IMR-90 (cell line): ENCODE results near the gene RBM39. TPM values are rescaled to one million over a fixed set of nuclear protein-coding genes. Genes with fewer than 3 reads are reported as not detected.

Experiments
- ATAC-seq: fragments of 200-7000 bp; cut with Tn5 transposase; 2 replicates; pipeline ENCODE4 v1.9.1; 2020; ENCODE audit warnings: low read depth, mild to moderate bottlenecking, moderate library complexity
- BruUV-seq: library from RNA; stranded (reverse); fragments of 400-500 nt; replicated peaks from 2 replicates; lab custom pipeline; 2021; lab: Mats Ljungman, UMichigan
- CTCF ChIA-PET: fragments of 300-600 bp; formaldehyde crosslinking; extraction: SDS; loops from one replicate; lab custom pipeline; 2021; ENCODE audit warnings: antibody characterized with exemption; lab: Yijun Ruan, JAX
- POLR2A ChIA-PET: fragments of 300-600 bp; sonication (Branson Sonifier 250); formaldehyde crosslinking; loops from one replicate; lab custom pipeline; 2022; ENCODE audit warnings: antibody characterized with exemption; ENCODE audit not compliant: unreplicated experiment; lab: Charles Lee
- DNase-seq: peaks from one replicate; pipeline ENCODE4 v3.0.0; 2013
- H2AFZ ChIP-seq: replicated peaks from 2 replicates; pipeline ENCODE3; 2013; ENCODE audit warnings: low read length, mild to moderate bottlenecking; ENCODE audit not compliant: poor library complexity
- H2AK5ac ChIP-seq: 2 replicates; pipeline ENCODE4 v1.6.1; 2013; ENCODE audit warnings: low read depth, low read length, inconsistent platforms
- H2AK9ac ChIP-seq: replicated peaks from 2 replicates; pipeline ENCODE3; 2013; ENCODE audit warnings: mild to moderate bottlenecking, low read depth, low read length, moderate library complexity; ENCODE audit not compliant: poor library complexity
- H2BK120ac ChIP-seq: 2 replicates; pipeline ENCODE4 v1.6.1; 2013; ENCODE audit warnings: low read depth, low read length, inconsistent platforms
- H2BK15ac ChIP-seq: 3 replicates; pipeline ENCODE4 v1.6.1; 2013; ENCODE audit warnings: low read depth, low read length, inconsistent platforms
- H2BK20ac ChIP-seq: 2 replicates; pipeline ENCODE4 v1.6.1; 2013; ENCODE audit warnings: low read depth, mild to moderate bottlenecking, inconsistent platforms, low read length, moderate library complexity
- H2BK5ac ChIP-seq: 2 replicates; pipeline ENCODE4 v1.6.1; 2013; ENCODE audit warnings: mild to moderate bottlenecking, low read depth, low read length, inconsistent platforms; ENCODE audit not compliant: poor library complexity, severe bottlenecking
- H3K14ac ChIP-seq: replicated peaks from 2 replicates; pipeline ENCODE4 v1.6.1; 2013; ENCODE audit warnings: low read depth, low read length, inconsistent platforms
- H3K18ac ChIP-seq: 2 replicates; pipeline ENCODE4 v1.6.1; 2013; ENCODE audit warnings: low read depth, low read length, control low read depth
- H3K23ac ChIP-seq: 2 replicates; pipeline ENCODE4 v1.6.1; 2013; ENCODE audit warnings: low read depth, low read length, inconsistent platforms
- H3K27ac ChIP-seq: 2 replicates; pipeline ENCODE4 v1.5.1; 2013; ENCODE audit warnings: mild to moderate bottlenecking, control low read depth, low read length; ENCODE audit not compliant: insufficient read depth
- H3K27me3 ChIP-seq: 2 replicates; pipeline ENCODE4 v1.6.1; 2013; ENCODE audit warnings: low read length; ENCODE audit not compliant: control insufficient read depth, insufficient read depth
- H3K36me3 ChIP-seq: 2 replicates; pipeline ENCODE4 v1.6.1; 2013; ENCODE audit warnings: low read length, mixed read lengths; ENCODE audit not compliant: control insufficient read depth, insufficient read depth
- H3K4ac ChIP-seq: 2 replicates; pipeline ENCODE4 v1.6.1; 2013; ENCODE audit warnings: low read depth, low read length, inconsistent platforms
- H3K4me1 ChIP-seq: 2 replicates; pipeline ENCODE4 v1.6.1; 2013; ENCODE audit warnings: low read length, mixed read lengths; ENCODE audit not compliant: control insufficient read depth, insufficient read depth
- H3K4me2 ChIP-seq: 2 replicates; pipeline ENCODE4 v1.6.1; 2013; ENCODE audit warnings: low read depth, mild to moderate bottlenecking, control low read depth, low read length, moderate library complexity
- H3K4me3 ChIP-seq: 2 replicates; pipeline ENCODE4 v1.5.1; 2013; ENCODE audit warnings: low read depth, mild to moderate bottlenecking, control low read depth, low read length, moderate library complexity; ENCODE audit not compliant: insufficient read depth
- H3K56ac ChIP-seq: 2 replicates; pipeline ENCODE4 v1.6.1; 2013; ENCODE audit warnings: low read length, inconsistent platforms; ENCODE audit not compliant: insufficient read depth; ENCODE audit errors: extremely low read depth
- H3K79me1 ChIP-seq, 2 experiments: 2 replicates each; pipeline ENCODE4 v1.6.1; 2013; ENCODE audit warnings: low read length in 2 of 2, inconsistent platforms in 1 of 2, low read depth in 1 of 2
- H3K9ac ChIP-seq: 2 replicates; pipeline ENCODE4 v1.6.1; 2013; ENCODE audit warnings: low read depth, low read length, control low read depth
- H3K9me1 ChIP-seq: 2 replicates; pipeline ENCODE4 v1.6.1; 2013; ENCODE audit warnings: low read length, inconsistent platforms; ENCODE audit not compliant: insufficient read depth
- H3K9me3 ChIP-seq: 2 replicates; pipeline ENCODE4 v1.6.1; 2013; ENCODE audit warnings: low read length; ENCODE audit not compliant: control insufficient read depth, insufficient read depth
- H4K20me1 ChIP-seq: 2 replicates; pipeline ENCODE4 v1.6.1; 2013; ENCODE audit warnings: low read length, inconsistent platforms; ENCODE audit not compliant: insufficient read depth
- H4K5ac ChIP-seq: 2 replicates; pipeline ENCODE4 v1.6.1; 2013; ENCODE audit warnings: mild to moderate bottlenecking, low read depth, low read length, control low read depth
- H4K8ac ChIP-seq, 2 experiments: 2 replicates each; pipeline ENCODE4 v1.6.1; 2013; ENCODE audit warnings: low read depth in 2 of 2, low read length in 2 of 2, control low read depth in 1 of 2, inconsistent platforms in 1 of 2
- H4K91ac ChIP-seq: 2 replicates; pipeline ENCODE4 v1.6.1; 2013; ENCODE audit warnings: low read depth, low read length, inconsistent platforms; ENCODE audit not compliant: insufficient read depth
- BHLHE40 ChIP-seq: fragments of 150-350 bp; IDR thresholded peaks from 2 replicates; pipeline ENCODE4 v1.6.1; 2016; ENCODE audit warnings: mild to moderate bottlenecking, low read depth, low read length
- CEBPB ChIP-seq: IDR thresholded peaks from 2 replicates; pipeline ENCODE4 v1.6.1; 2012; ENCODE audit warnings: low read depth, low read length, improper control_type of control experiment
- CHD1 ChIP-seq: IDR thresholded peaks from 2 replicates; pipeline ENCODE4 v1.6.1; 2012; ENCODE audit warnings: low read depth, low read length, improper control_type of control experiment
- FOS ChIP-seq: fragments of 150-350 bp; IDR thresholded peaks from 2 replicates; pipeline ENCODE4 v1.6.1; 2016; ENCODE audit warnings: low read depth, low read length
- MAFK ChIP-seq: IDR thresholded peaks from 2 replicates; pipeline ENCODE4 v1.6.1; 2012; ENCODE audit warnings: low read depth, low read length, improper control_type of control experiment
- MAZ ChIP-seq: IDR thresholded peaks from 2 replicates; pipeline ENCODE4 v1.6.1; 2012; ENCODE audit warnings: low read depth, mild to moderate bottlenecking, low read length, improper control_type of control experiment, moderate library complexity, borderline replicate concordance
- MXI1 ChIP-seq: IDR thresholded peaks from 2 replicates; pipeline ENCODE4 v1.6.1; 2012; ENCODE audit warnings: low read depth, mild to moderate bottlenecking, low read length, moderate library complexity, borderline replicate concordance
- NFE2L2 ChIP-seq: fragments of 150-350 bp; IDR thresholded peaks from 2 replicates; pipeline ENCODE4 v1.6.1; 2016; ENCODE audit warnings: low read depth, mild to moderate bottlenecking, low read length
- POLR2A ChIP-seq: IDR thresholded peaks from 2 replicates; pipeline ENCODE4 v1.6.1; 2012; ENCODE audit warnings: mild to moderate bottlenecking, low read depth, low read length
- RAD21 ChIP-seq: IDR thresholded peaks from 2 replicates; pipeline ENCODE4 v1.6.1; 2012; ENCODE audit warnings: low read length, improper control_type of control experiment
- RCOR1 ChIP-seq: IDR thresholded peaks from 2 replicates; pipeline ENCODE4 v1.6.1; 2012; ENCODE audit warnings: mild to moderate bottlenecking, low read length, improper control_type of control experiment; ENCODE audit not compliant: insufficient replicate concordance
- RFX5 ChIP-seq: IDR thresholded peaks from 2 replicates; pipeline ENCODE4 v1.8.0; 2012; ENCODE audit warnings: low read depth, mild to moderate bottlenecking, low read length, moderate library complexity
- SMC3 ChIP-seq: fragments of 150-350 bp; IDR thresholded peaks from 2 replicates; pipeline ENCODE4 v1.6.1; 2016; ENCODE audit warnings: low read depth, mild to moderate bottlenecking, antibody characterized with exemption, low read length, moderate library complexity
- WGBS, 2 experiments: methylation state at CpG; one replicate each; pipeline versions ENCODE4 v1.1.5 to v1.1.7; 2013; ENCODE audit warnings: missing lambda C conversion rate in 2 of 2; ENCODE audit not compliant: insufficient read length in 1 of 2; ENCODE audit errors: extremely low coverage in 2 of 2; 5-methylcytosine and 5-hydroxymethylcytosine counted together
- dilution Hi-C: fragments of 300-500 bp; cut with HindIII; formaldehyde crosslinking; loops from one replicate; pipeline ENCODE4 v1.14.3; 2018; ENCODE audit warnings: low sequenced_read_pairs; ENCODE audit not compliant: unreplicated experiment
- in situ Hi-C: fragments of 300-500 bp; cut with MboI; formaldehyde crosslinking; loops from 3 replicates; pipeline ENCODE4 v1.14.3; 2019; ENCODE audit warnings: low sequenced_read_pairs, inconsistent platforms, mixed read lengths
- intact Hi-C: fragments of 100-400 bp; cut with micrococcal nuclease; formaldehyde crosslinking; loops from 2 replicates; pipeline ENCODE4 v1.10.0; 2022
- polyA plus RNA-seq, 3 experiments: library from polyadenylated mRNA; depleted of rRNA; stranded (reverse); fragments of >200 nt; gene quantifications; 2 replicates each; pipeline ENCODE4 v1.2.3, GENCODE V29; 2012; ENCODE audit warnings: low replicate concordance in 1 of 3
- total RNA-seq: library from RNA; depleted of rRNA; stranded (reverse); fragments of >200 nt; gene quantifications from 2 replicates; pipeline ENCODE4 v1.2.3, GENCODE V29; 2012
- TF ChIP-seq, protein P1 (sequence below): fragments of 150-350 bp; IDR thresholded peaks from 2 replicates; pipeline ENCODE4 v1.6.1; 2016; ENCODE audit warnings: low read depth, mild to moderate bottlenecking, low read length, moderate library complexity, borderline replicate concordance
- TF ChIP-seq, protein P2 (sequence below): fragments of 150-350 bp; IDR thresholded peaks from 2 replicates; pipeline ENCODE4 v1.6.1; 2017; ENCODE audit warnings: mild to moderate bottlenecking, antibody characterized with exemption, low read length, low read depth
- TF ChIP-seq, protein P3 (sequence below): conservative IDR thresholded peaks from 2 replicates; pipeline ENCODE4 v1.5.1; 2012; ENCODE audit warnings: mild to moderate bottlenecking, low read depth, low read length, improper control_type of control experiment

Gene RBM39
- total and polyA plus RNA-seq, 2 of the 4 experiments (the other 2 are of a cell fraction) = 106 to 166 TPM

DNA sequence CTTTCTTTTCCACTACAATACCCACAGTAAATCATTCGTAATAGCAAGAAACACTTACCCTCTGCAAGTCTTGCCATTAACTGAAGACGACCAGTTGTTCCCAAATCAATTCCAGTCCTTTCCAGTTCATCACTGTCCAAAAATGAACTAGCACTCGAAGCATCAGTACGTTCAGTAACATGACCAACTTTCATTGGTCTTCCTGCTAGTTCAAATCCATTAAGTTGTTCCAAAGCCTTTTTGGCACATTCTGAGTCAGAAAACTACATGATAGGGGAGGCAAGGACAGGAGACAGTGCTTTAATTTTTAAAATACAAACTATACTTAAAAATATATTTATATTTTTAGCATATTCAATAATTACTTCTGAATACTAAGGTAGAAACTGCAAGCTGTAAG lies 27.9 kb downstream of the RBM39 start:
- H2BK20ac ChIP-seq = no peak overlapping the region
- H3K27ac ChIP-seq = no peak overlapping the region
- no peaks in the 10 kb centered on the region for H3K27me3 ChIP-seq
- intact Hi-C loops (no loop called here), in situ Hi-C loops (no loop called here), dilution Hi-C loops (no loop called here)
- ChIA-PET CTCF (no interaction called here), POLR2A (no interaction called here)
- no peak overlapping the region for H2BK5ac ChIP-seq
- H3K4me3 ChIP-seq = no peak overlapping the region
- H3K18ac ChIP-seq = no peak overlapping the region
- H3K9ac ChIP-seq = no peak overlapping the region
- no peak overlapping the region for H2AK9ac ChIP-seq
- H3K9me3 ChIP-seq = no peaks in the 10 kb centered on the region
- H4K8ac ChIP-seq = no peak overlapping the region
- no peak overlapping the region for H3K4me2 ChIP-seq
- H4K5ac ChIP-seq = no peak overlapping the region
- no peak overlapping the region for H2AK5ac ChIP-seq
- DNase-seq (no peak), ATAC-seq (no peak)
- no peak overlapping the region for H3K14ac ChIP-seq
- H3K79me1 ChIP-seq = peaks cover 25 to 67% of the 10 kb centered on the region in 2 experiments
- H2AFZ ChIP-seq = no peak overlapping the region
- 83% methylated on average over 1 of the region's 4 CpGs; no CpG with 5 or more reads in 1 of the 2 experiments for WGBS, 2 experiments
- no peak overlapping the region for H3K23ac ChIP-seq
- no TSS peak for BruUV-seq
- no peaks in the 10 kb centered on the region for H3K4me1 ChIP-seq
- H4K20me1 ChIP-seq = peaks cover 90% of the 10 kb centered on the region
- H2BK15ac ChIP-seq = no peak overlapping the region
- 0 out of 2 replicates have a peak, but pooled peaks cover under 1% of the 10 kb centered on the region for H3K9me1 ChIP-seq
- no peak overlapping the region for H2BK120ac ChIP-seq
- H4K91ac ChIP-seq = no peak overlapping the region
- H3K4ac ChIP-seq = no peak overlapping the region
- H3K56ac ChIP-seq = no peak overlapping the region
- H3K36me3 ChIP-seq = peaks cover 75% of the 10 kb centered on the region
- TF ChIP-seq POLR2A = no peak
- no peak for TF ChIP-seq FOS
- TF ChIP-seq NFE2L2 = no peak
- no peak for TF ChIP-seq MXI1
- TF ChIP-seq, protein P1, sequence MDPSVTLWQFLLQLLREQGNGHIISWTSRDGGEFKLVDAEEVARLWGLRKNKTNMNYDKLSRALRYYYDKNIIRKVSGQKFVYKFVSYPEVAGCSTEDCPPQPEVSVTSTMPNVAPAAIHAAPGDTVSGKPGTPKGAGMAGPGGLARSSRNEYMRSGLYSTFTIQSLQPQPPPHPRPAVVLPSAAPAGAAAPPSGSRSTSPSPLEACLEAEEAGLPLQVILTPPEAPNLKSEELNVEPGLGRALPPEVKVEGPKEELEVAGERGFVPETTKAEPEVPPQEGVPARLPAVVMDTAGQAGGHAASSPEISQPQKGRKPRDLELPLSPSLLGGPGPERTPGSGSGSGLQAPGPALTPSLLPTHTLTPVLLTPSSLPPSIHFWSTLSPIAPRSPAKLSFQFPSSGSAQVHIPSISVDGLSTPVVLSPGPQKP = no peak
- TF ChIP-seq, protein P2, sequence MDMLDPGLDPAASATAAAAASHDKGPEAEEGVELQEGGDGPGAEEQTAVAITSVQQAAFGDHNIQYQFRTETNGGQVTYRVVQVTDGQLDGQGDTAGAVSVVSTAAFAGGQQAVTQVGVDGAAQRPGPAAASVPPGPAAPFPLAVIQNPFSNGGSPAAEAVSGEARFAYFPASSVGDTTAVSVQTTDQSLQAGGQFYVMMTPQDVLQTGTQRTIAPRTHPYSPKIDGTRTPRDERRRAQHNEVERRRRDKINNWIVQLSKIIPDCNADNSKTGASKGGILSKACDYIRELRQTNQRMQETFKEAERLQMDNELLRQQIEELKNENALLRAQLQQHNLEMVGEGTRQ = no peak
- TF ChIP-seq, protein P3, sequence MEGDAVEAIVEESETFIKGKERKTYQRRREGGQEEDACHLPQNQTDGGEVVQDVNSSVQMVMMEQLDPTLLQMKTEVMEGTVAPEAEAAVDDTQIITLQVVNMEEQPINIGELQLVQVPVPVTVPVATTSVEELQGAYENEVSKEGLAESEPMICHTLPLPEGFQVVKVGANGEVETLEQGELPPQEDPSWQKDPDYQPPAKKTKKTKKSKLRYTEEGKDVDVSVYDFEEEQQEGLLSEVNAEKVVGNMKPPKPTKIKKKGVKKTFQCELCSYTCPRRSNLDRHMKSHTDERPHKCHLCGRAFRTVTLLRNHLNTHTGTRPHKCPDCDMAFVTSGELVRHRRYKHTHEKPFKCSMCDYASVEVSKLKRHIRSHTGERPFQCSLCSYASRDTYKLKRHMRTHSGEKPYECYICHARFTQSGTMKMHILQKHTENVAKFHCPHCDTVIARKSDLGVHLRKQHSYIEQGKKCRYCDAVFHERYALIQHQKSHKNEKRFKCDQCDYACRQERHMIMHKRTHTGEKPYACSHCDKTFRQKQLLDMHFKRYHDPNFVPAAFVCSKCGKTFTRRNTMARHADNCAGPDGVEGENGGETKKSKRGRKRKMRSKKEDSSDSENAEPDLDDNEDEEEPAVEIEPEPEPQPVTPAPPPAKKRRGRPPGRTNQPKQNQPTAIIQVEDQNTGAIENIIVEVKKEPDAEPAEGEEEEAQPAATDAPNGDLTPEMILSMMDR = no peak
- TF ChIP-seq MAFK = no peak
- TF ChIP-seq MAZ = no peak
- TF ChIP-seq RCOR1 = no peak
- TF ChIP-seq CHD1 = no peak
- TF ChIP-seq BHLHE40 = no peak
- no peak for TF ChIP-seq SMC3
- no peak for TF ChIP-seq RFX5
- TF ChIP-seq RAD21 = no peak
- TF ChIP-seq CEBPB = no peak
